HUDEP-2 (cell line): Measurements from ENCODE around the gene CPSF6.

Source experiments
- DNase-seq, 76 experiments: peaks; one replicate each; lab custom pipeline; 2025; ENCODE audit not compliant: unreplicated experiment in 76 of 76; lab: John Stamatoyannopoulos, UW

The CPSF6 gene

GRCh38 chr12:69318225-69318624 is 78.9 kb downstream of the CPSF6 start:
- DNase-seq: no peak

- DNase-seq: no peak
These were observed 82.0 kb downstream of the CPSF6 start for GRCh38 chr12:69321351-69321750.
